Measurements from ENCODE around the gene MUSTN1. TPM values are rescaled to one million over a fixed set of nuclear protein-coding genes. Genes with fewer than 3 reads are reported as not detected.

The MUSTN1 gene
- total RNA-seq, 1 donor from 2014 or later = 2.0 TPM

- no peak overlapping the region for H3K4me3 Mint-ChIP-seq (ENCODE audit: unreplicated experiment)
- TF ChIP-seq CTCF (IDR thresholded peaks at IDR 0.05) = no peak
- H3K4me1 Mint-ChIP-seq (ENCODE audit: unreplicated experiment) = no peaks in the 10 kb centered on the region
- H3K9me3 Mint-ChIP-seq (ENCODE audit: unreplicated experiment) = no peaks in the 10 kb centered on the region
- peaks cover 8% of the 10 kb centered on the region for H3K27me3 Mint-ChIP-seq (ENCODE audit: unreplicated experiment)
- DNase-seq (ENCODE audit: extremely low spot score, unreplicated experiment) = no peak
- H3K36me3 Mint-ChIP-seq (ENCODE audit: unreplicated experiment) = no peaks in the 10 kb centered on the region
- no peak overlapping the region for H3K27ac Mint-ChIP-seq (ENCODE audit: unreplicated experiment)
These were observed 46.9 kb downstream of the MUSTN1 start for GRCh38 chr3:52787672-52788625.

GRCh38 chr3:52787246-52787645 lies 47.6 kb downstream of the MUSTN1 start:
- H3K27ac Mint-ChIP-seq (ENCODE audit: unreplicated experiment) = no peak overlapping the region
- peaks cover 14% of the 10 kb centered on the region for H3K27me3 Mint-ChIP-seq (ENCODE audit: unreplicated experiment)
- no peaks in the 10 kb centered on the region for H3K4me1 Mint-ChIP-seq (ENCODE audit: unreplicated experiment)
- no peak overlapping the region for H3K4me3 Mint-ChIP-seq (ENCODE audit: unreplicated experiment)
- H3K36me3 Mint-ChIP-seq (ENCODE audit: unreplicated experiment) = no peaks in the 10 kb centered on the region
- no peak for TF ChIP-seq CTCF (IDR thresholded peaks at IDR 0.05)
- no peaks in the 10 kb centered on the region for H3K9me3 Mint-ChIP-seq (ENCODE audit: unreplicated experiment)
- no peak for DNase-seq (ENCODE audit: extremely low spot score, unreplicated experiment)

DNA sequence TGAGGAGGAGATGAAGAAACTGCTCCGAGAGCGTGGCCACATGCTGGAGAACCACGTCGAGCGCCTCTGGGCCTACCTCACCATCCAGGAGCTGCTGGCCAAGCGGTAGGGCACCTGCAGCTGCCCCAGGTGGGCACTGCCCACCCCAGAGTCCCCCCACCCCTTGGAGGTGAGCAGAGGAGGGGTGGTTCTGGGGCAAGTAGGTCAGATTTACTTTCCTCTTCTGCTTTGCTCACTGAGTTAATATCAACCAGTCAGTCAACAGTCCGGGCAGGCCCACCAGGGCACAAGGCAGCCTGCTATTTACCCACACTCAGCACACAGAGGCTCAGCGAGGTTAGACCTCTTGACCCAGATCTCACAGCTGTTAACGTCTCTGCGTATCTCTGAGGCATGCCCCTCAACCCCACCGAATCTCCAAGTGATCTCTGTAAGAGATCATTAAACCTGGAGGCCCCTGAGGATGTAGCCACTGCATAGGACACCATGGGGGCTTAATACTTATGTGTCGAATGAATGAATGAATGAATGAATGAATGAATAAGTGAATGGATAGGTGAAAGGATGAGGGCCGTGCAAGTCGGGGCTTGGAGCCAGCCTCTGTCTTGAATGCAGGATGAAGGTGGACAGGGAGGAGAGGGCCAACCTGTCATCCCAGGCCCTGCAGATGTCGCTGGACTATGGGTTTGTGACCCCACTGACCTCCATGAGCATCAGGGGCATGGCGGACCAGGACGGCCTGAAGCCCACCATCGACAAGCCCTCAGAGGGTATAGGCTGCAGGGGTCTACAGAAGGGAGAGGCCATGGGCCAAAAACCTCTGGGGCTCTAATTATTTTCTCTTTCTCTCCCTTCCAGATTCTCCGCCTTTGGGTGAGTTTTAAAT lies 48.2 kb downstream of the MUSTN1 start:
- H3K27me3 Mint-ChIP-seq (ENCODE audit: unreplicated experiment) = peaks cover 21% of the 10 kb centered on the region
- H3K27ac Mint-ChIP-seq (ENCODE audit: unreplicated experiment) = no peak overlapping the region
- H3K4me1 Mint-ChIP-seq (ENCODE audit: unreplicated experiment) = no peaks in the 10 kb centered on the region
- no peak overlapping the region for H3K4me3 Mint-ChIP-seq (ENCODE audit: unreplicated experiment)
- no peaks in the 10 kb centered on the region for H3K9me3 Mint-ChIP-seq (ENCODE audit: unreplicated experiment)
- no peak for TF ChIP-seq CTCF (IDR thresholded peaks at IDR 0.05)
- DNase-seq (ENCODE audit: extremely low spot score, unreplicated experiment) = no peak
- no peaks in the 10 kb centered on the region for H3K36me3 Mint-ChIP-seq (ENCODE audit: unreplicated experiment)

GRCh38 chr3:52784931-52785590 lies 49.8 kb downstream of the MUSTN1 start:
- TF ChIP-seq CTCF (IDR thresholded peaks at IDR 0.05) = no peak
- no peaks in the 10 kb centered on the region for H3K4me1 Mint-ChIP-seq (ENCODE audit: unreplicated experiment)
- H3K27me3 Mint-ChIP-seq (ENCODE audit: unreplicated experiment) = peaks cover 26% of the 10 kb centered on the region
- no peak overlapping the region for H3K4me3 Mint-ChIP-seq (ENCODE audit: unreplicated experiment)
- no peak for DNase-seq (ENCODE audit: extremely low spot score, unreplicated experiment)
- no peak overlapping the region for H3K27ac Mint-ChIP-seq (ENCODE audit: unreplicated experiment)
- no peaks in the 10 kb centered on the region for H3K9me3 Mint-ChIP-seq (ENCODE audit: unreplicated experiment)
- no peaks in the 10 kb centered on the region for H3K36me3 Mint-ChIP-seq (ENCODE audit: unreplicated experiment)

Measured in osteocyte (in vitro differentiated cells).